ENCODE data around the gene CMBL.

The CMBL gene

DNA sequence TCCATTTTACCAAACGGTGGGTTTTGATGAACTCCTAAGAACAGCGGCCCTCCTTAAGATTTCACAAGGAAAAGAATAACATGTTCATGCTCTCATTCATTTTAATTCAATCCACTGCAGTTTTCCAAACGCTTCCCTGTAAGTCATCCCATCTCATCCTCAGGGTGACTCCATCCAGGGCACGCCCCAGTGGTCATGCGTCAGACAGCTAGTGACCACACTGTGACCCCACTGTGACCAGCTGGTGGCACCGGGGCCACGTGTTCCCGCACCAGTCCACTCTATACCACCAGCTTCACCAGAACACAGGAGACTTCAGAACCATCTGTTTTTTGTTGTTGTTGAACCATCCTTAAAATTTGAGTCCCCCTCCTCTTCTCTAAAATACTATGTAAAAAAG lies 72.4 kb downstream of the CMBL start:
- peaks cover 2% of the 10 kb centered on the region; the same call in 1 of the 2 replicates for H3K4me1 ChIP-seq
- H3K4me3 ChIP-seq: no peak overlapping the region
- no peak for DNase-seq (ENCODE audit: low spot score in 2 of 2)
- H3K36me3 ChIP-seq (replicated peaks): peaks cover 10% of the 10 kb centered on the region; the same call in 1 of the 2 replicates
- in situ Hi-C loops (cut with MboI; ENCODE audit: low sequenced_read_pairs): no loop called here
- H3K9me3 ChIP-seq: no peaks in the 10 kb centered on the region
- H3K27me3 ChIP-seq (ENCODE audit: low read depth): no peaks in the 10 kb centered on the region

DNA sequence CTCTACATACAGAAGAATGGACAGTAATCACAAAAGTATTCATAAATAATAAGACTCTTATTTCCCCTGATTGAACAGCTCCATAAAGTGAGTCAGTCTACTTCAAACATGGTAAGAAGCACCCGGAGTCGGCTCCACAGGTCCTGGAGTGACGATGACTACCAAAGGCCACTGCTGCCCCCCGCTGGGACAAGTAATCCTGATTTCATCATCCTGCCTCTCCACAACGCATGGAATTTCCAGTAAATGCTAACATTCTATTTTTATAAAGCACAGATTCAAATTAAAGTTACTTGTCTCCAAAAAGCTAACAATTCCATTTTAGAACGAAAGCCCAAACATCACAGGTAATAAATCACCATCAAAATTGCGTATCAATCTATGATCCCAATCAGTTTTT lies 74.2 kb downstream of the CMBL start:
- in situ Hi-C loops (cut with MboI; ENCODE audit: low sequenced_read_pairs): no loop called here
- DNase-seq (ENCODE audit: low spot score in 2 of 2): peak in 1 of 2 experiments; percentile 68
- Histone ChIP-seq H3K4me3 (no peak overlapping the region), H3K27me3 (ENCODE audit: low read depth) (no peaks in the 10 kb centered on the region), H3K9me3 (no peaks in the 10 kb centered on the region), H3K36me3 (replicated peaks) (peaks cover 10% of the 10 kb centered on the region; the same call in 1 of the 2 replicates), H3K4me1 (peaks cover 4% of the 10 kb centered on the region; the same call in 1 of the 2 replicates)

DNA sequence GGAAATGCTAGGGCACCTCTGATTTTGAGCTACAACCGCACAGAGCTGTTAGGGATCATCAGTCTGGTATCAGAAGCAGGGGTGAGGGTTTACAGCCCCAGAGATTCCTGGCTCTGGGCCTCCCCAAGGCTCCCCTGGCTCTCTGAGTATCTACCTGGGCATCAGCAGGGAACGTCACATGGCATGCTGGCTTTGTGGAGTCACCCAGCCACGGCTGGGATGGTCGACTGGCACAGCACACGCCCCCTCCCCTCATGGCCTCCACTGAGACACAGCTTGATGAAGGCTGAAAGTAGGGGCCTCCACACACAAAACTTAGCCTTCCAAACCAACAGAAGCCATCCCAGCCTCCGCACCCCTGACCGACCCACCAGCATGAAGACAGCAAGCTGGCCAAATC lies 74.7 kb downstream of the CMBL start:
- in situ Hi-C loops (cut with MboI; ENCODE audit: low sequenced_read_pairs): no loop called here
- H3K4me1 ChIP-seq: peaks cover 4% of the 10 kb centered on the region; the same call in 1 of the 2 replicates

DNA sequence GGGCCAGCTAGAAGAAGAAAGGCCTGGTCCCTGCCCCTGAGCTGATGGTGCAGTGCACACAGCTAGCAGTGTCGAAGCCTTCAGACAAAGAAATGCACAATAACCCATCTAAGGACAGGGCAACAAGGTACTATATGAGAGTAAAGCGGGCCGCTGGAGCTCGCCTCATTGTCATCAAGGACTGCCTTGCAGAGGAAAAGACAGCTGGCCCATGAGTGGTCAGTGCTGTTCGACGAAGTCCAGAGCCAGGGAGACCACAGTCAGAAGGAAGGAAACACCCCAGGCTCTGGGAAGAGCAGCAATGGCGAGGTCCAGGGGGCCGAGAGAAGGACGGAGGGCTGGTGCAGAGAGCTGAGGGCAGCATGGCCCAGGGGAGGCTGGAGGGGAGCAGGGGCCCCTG lies 75.3 kb downstream of the CMBL start:
- Histone ChIP-seq H3K36me3 (replicated peaks) (peaks cover 6% of the 10 kb centered on the region; the same call in 1 of the 2 replicates), H3K9me3 (no peaks in the 10 kb centered on the region), H3K4me1 (peaks cover 4% of the 10 kb centered on the region; the same call in 1 of the 2 replicates), H3K4me3 (no peak overlapping the region), H3K27me3 (ENCODE audit: low read depth) (no peaks in the 10 kb centered on the region)
- in situ Hi-C loops (cut with MboI; ENCODE audit: low sequenced_read_pairs): no loop called here
- no peak for DNase-seq (ENCODE audit: low spot score in 2 of 2)

More for the DNA sequence above, 74.7 kb downstream of the CMBL start:
- peaks cover 10% of the 10 kb centered on the region; the same call in 1 of the 2 replicates for H3K36me3 ChIP-seq (replicated peaks)
- no peaks in the 10 kb centered on the region for H3K27me3 ChIP-seq (ENCODE audit: low read depth)
- no peak overlapping the region for H3K4me3 ChIP-seq
- H3K9me3 ChIP-seq: no peaks in the 10 kb centered on the region
- DNase-seq (ENCODE audit: low spot score in 2 of 2): no peak

DNA sequence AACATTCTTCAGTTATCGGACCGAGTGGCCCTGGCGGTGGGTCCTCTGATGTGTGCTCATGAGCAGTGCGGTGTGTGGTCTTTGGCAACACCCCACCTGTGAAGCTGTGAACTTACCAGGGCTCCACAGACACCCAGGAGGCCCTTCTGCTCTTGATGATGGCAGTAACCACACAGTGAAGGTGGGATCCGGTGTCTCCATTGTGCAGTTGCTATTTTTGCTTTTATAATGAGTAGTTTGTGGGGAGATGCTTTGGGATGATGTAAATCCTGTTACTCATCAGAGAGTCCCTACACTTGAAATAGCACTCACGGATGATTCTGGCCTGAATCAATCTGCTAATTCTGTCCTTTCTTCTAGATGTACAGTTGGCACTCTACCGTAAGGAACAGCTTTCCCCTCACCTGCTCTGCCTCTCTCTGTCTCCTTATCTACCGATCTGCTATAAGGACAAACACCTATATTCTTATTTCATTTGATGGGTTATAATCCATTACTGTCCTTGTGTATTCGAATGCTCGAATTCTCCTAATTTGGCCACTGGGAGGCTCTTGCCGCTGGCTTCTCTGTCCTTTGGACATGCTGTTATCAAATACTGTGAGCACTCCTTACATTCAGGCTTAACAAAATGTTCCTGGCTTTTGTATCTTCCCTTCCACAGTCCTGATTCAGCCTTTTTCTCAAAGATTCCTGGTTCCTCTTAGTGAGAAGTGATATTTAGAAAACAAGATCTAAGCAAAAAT lies 78.2 kb downstream of the CMBL start:
- DNase-seq (ENCODE audit: low spot score in 2 of 2): no peak
- in situ Hi-C loops (cut with MboI; ENCODE audit: low sequenced_read_pairs): no loop called here
- peaks cover 4% of the 10 kb centered on the region; the same call in 1 of the 2 replicates for H3K4me1 ChIP-seq
- H3K36me3 ChIP-seq (replicated peaks): peaks cover 8% of the 10 kb centered on the region; the same call in 1 of the 2 replicates
- peaks cover 2% of the 10 kb centered on the region; the same call in 1 of the 2 replicates for H3K9me3 ChIP-seq
- no peak overlapping the region for H3K4me3 ChIP-seq
- H3K27me3 ChIP-seq (ENCODE audit: low read depth): no peaks in the 10 kb centered on the region

DNA sequence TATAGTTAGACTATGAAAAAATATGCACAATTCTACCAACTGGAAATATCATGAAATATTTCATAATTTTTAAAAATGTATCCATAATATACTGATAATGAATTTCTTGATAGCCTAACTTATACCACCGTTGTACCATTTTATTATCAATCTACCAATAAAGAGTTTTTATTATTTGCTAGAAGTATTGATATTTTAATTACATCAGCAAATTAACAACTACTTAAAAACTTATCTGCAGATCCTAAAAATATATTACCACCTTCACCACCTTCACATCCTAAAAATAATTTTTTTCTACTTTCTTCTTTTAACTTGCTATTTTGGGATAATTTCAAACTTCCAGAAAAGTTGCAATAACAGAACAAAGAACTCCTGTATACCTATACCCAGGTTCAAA lies 79.4 kb downstream of the CMBL start:
- in situ Hi-C loops (cut with MboI; ENCODE audit: low sequenced_read_pairs): no loop called here
- Histone ChIP-seq H3K4me1 (peaks cover 4% of the 10 kb centered on the region; the same call in 1 of the 2 replicates), H3K36me3 (replicated peaks) (peaks cover 8% of the 10 kb centered on the region; the same call in 1 of the 2 replicates), H3K27me3 (ENCODE audit: low read depth) (no peaks in the 10 kb centered on the region), H3K9me3 (peaks cover 2% of the 10 kb centered on the region; the same call in 1 of the 2 replicates), H3K4me3 (no peak overlapping the region)
- no peak for DNase-seq (ENCODE audit: low spot score in 2 of 2)

All from HAP-1 (cell line).